HG03520 (cell line): ENCODE results near the gene BCHE.

ENCODE experiments used
- ATAC-seq: cut with Tn5 transposase; IDR thresholded peaks from one replicate; pipeline ENCODE4 v1.9.1; 2021; ENCODE audit warnings: mild to moderate bottlenecking, moderate library complexity; ENCODE audit not compliant: unreplicated experiment

The BCHE gene

GRCh38 chr3:165753560-165753959 lies 83.7 kb downstream of the BCHE start:
- ATAC-seq, result no peak

- no peak for ATAC-seq
These were observed 85.6 kb downstream of the BCHE start for GRCh38 chr3:165751637-165752036.

- no peak for ATAC-seq
These were observed 87.4 kb downstream of the BCHE start for GRCh38 chr3:165749821-165750220.

GRCh38 chr3:165749241-165749640 lies 88.0 kb downstream of the BCHE start:
- ATAC-seq, result no peak

GRCh38 chr3:165748094-165748493 lies 89.1 kb downstream of the BCHE start:
- no peak for ATAC-seq

GRCh38 chr3:165746874-165747273 lies 90.3 kb downstream of the BCHE start:
- no peak for ATAC-seq

- ATAC-seq, result no peak
These were observed 93.2 kb downstream of the BCHE start for GRCh38 chr3:165744025-165744424.

- ATAC-seq, result no peak
These were observed 94.9 kb downstream of the BCHE start for GRCh38 chr3:165742351-165742750.

- ATAC-seq, result no peak
These were observed 107.5 kb downstream of the BCHE start for GRCh38 chr3:165729756-165730155.

- no peak for ATAC-seq
These were observed 108.3 kb downstream of the BCHE start for GRCh38 chr3:165728924-165729323.

GRCh38 chr3:165725296-165725695 lies 111.9 kb downstream of the BCHE start:
- no peak for ATAC-seq
